HG03457 (cell line): ENCODE measurements around the gene PHF23.

Experiments
- ATAC-seq: cut with Tn5 transposase; IDR thresholded peaks from one replicate; pipeline ENCODE4 v1.9.1; 2021; ENCODE audit warnings: moderate number of reproducible peaks; ENCODE audit not compliant: unreplicated experiment

Gene PHF23

GRCh38 chr17:7238420-7239090 lies 702 bp downstream of the PHF23 start:
- ATAC-seq: no peak

- no peak for ATAC-seq
Observed at GRCh38 chr17:7237761-7238419, 1.4 kb downstream of the PHF23 start.

GRCh38 chr17:7237266-7237760 lies 1.9 kb downstream of the PHF23 start:
- ATAC-seq: no peak

- no peak for ATAC-seq
Observed at GRCh38 chr17:7236808-7237207, 2.4 kb downstream of the PHF23 start.

- no peak for ATAC-seq
Observed at GRCh38 chr17:7235693-7236665, 3.3 kb downstream of the PHF23 start.

GRCh38 chr17:7234083-7234951 lies 4.9 kb downstream of the PHF23 start, which contains the start of gene DVL2:
DVL2 (minus strand) TSS chr17:7234517; CDS start chr17:7234262, 255 bp downstream.
- peak; percentile 34 for ATAC-seq

- no peak for ATAC-seq
Observed at GRCh38 chr17:7233701-7234082, 5.6 kb downstream of the PHF23 start.

- ATAC-seq: no peak
Observed at GRCh38 chr17:7232114-7232513, 7.1 kb downstream of the PHF23 start.

GRCh38 chr17:7229504-7229903 lies 9.8 kb downstream of the PHF23 start:
- ATAC-seq: no peak

- no peak for ATAC-seq
Observed at GRCh38 chr17:7228920-7229319, 10.3 kb downstream of the PHF23 start.

- no peak for ATAC-seq
Observed at GRCh38 chr17:7226721-7227710, 12.2 kb downstream of the PHF23 start.

- no peak for ATAC-seq
Observed at GRCh38 chr17:7225711-7226331, 13.4 kb downstream of the PHF23 start.

- ATAC-seq: no peak
Observed at GRCh38 chr17:7224661-7225111, 14.6 kb downstream of the PHF23 start.

- no peak for ATAC-seq
Observed at GRCh38 chr17:7224110-7224509, 15.1 kb downstream of the PHF23 start.

- no peak for ATAC-seq
Observed at GRCh38 chr17:7223375-7223774, 15.9 kb downstream of the PHF23 start.

GRCh38 chr17:7222972-7223292 lies 16.3 kb downstream of the PHF23 start:
- no peak for ATAC-seq

- ATAC-seq: no peak
Observed at GRCh38 chr17:7222093-7222971, 16.9 kb downstream of the PHF23 start.
